HepG2 (cell line): ENCODE data around the gene SLC16A3. TPM values are rescaled to one million over a fixed set of nuclear protein-coding genes. Genes with fewer than 3 reads are reported as not detected.

Experiments used
- HMG20A ChIP-seq: IDR thresholded peaks from 2 replicates; pipeline ENCODE4 v1.6.1; 2016; ENCODE audit warnings: borderline replicate concordance
- HNF4A ChIP-seq: sonication (generic); formaldehyde crosslinking; IDR thresholded peaks from 2 replicates; pipeline ENCODE4 v1.4.0; 2020; ENCODE audit warnings: missing genetic modification reagents
- KDM5A ChIP-seq: fragments of 200-600 bp; sonication (generic); IDR thresholded peaks from 2 replicates; pipeline ENCODE4 v1.7.0; 2018; ENCODE audit warnings: antibody characterized with exemption, mild to moderate bottlenecking, low read length, borderline replicate concordance
- MBD4 ChIP-seq: IDR thresholded peaks from 2 replicates; pipeline ENCODE4 v1.6.1; 2012; ENCODE audit warnings: low read length, inconsistent platforms, borderline replicate concordance
- ZFY ChIP-seq: sonication (generic); formaldehyde crosslinking; IDR thresholded peaks from 2 replicates; pipeline ENCODE4 v1.4.0; 2020; ENCODE audit warnings: missing genetic modification reagents
- ZIK1 ChIP-seq: sonication (generic); formaldehyde crosslinking; IDR thresholded peaks from 2 replicates; pipeline ENCODE4 v1.5.0; 2020; ENCODE audit warnings: mild to moderate bottlenecking, low read depth, missing genetic modification reagents, borderline replicate concordance
- ZNF367 ChIP-seq: sonication (generic); formaldehyde crosslinking; IDR thresholded peaks from 2 replicates; pipeline ENCODE4 v1.4.0; 2020; ENCODE audit warnings: missing genetic modification reagents, borderline replicate concordance
- ZNF547 ChIP-seq: sonication (generic); formaldehyde crosslinking; IDR thresholded peaks from 2 replicates; pipeline ENCODE4 v1.5.1; 2020; ENCODE audit warnings: mild to moderate bottlenecking, missing genetic modification reagents
- ZNF598 ChIP-seq: sonication (generic); formaldehyde crosslinking; IDR thresholded peaks from 2 replicates; pipeline ENCODE4 v1.5.1; 2020; ENCODE audit warnings: mild to moderate bottlenecking, missing genetic modification reagents, borderline replicate concordance
- ZNF672 ChIP-seq: sonication (generic); formaldehyde crosslinking; IDR thresholded peaks from 2 replicates; pipeline ENCODE4 v1.8.1; 2022; ENCODE audit warnings: missing genetic modification reagents
- ZSCAN30 ChIP-seq: sonication (generic); formaldehyde crosslinking; IDR thresholded peaks from 2 replicates; pipeline ENCODE4 v1.5.0; 2020; ENCODE audit warnings: mild to moderate bottlenecking, missing genetic modification reagents
- polyA plus RNA-seq, 8 experiments: library from polyadenylated mRNA; depleted of rRNA in 3 of 8; stranded (reverse) in 7 of 8; unstranded in 1 of 8; fragments of >200 nt; fragmentation: Illumina TruSeq in 4 of 8; extraction: Trizol in 4 of 8; gene quantifications; 2 replicates each; pipeline versions ENCODE4 v1.2.1 to v1.2.3, GENCODE V29; 2011 to 2016; ENCODE audit warnings: low read depth in 4 of 8, missing spikeins in 1 of 8, mixed read lengths in 1 of 8; ENCODE audit not compliant: insufficient read depth in 1 of 8
- total RNA-seq, 5 experiments: library from RNA; depleted of rRNA; stranded (reverse); fragments of >200 nt; fragmentation: Illumina TruSeq; extraction: Trizol; gene quantifications; 2 replicates each; pipeline ENCODE4 v1.2.3, GENCODE V29; 2016; ENCODE audit warnings: low read depth in 1 of 5
- TF ChIP-seq, protein P1 (sequence below): IDR thresholded peaks from 2 replicates; pipeline ENCODE4 v1.6.1; 2016; ENCODE audit warnings: low read depth
- TF ChIP-seq, protein P2 (sequence below): fragments of 450-650 bp; IDR thresholded peaks from 2 replicates; pipeline ENCODE4 v1.6.1; 2017; ENCODE audit warnings: mild to moderate bottlenecking
- TF ChIP-seq, protein P3 (sequence below): sonication (generic); formaldehyde crosslinking; IDR thresholded peaks from 2 replicates; pipeline ENCODE4 v1.4.0; 2020; ENCODE audit warnings: mild to moderate bottlenecking, missing genetic modification reagents, borderline replicate concordance
- TF ChIP-seq, protein P4 (sequence below): sonication (generic); formaldehyde crosslinking; IDR thresholded peaks from 2 replicates; pipeline ENCODE4 v1.8.1; 2023; ENCODE audit warnings: mild to moderate bottlenecking, missing genetic modification reagents

SLC16A3 gene
- total and polyA plus RNA-seq, 2 of the 13 experiments (the other 11 are each of a cell fraction or from before 2014, with no cell fraction given) = 242 to 349 TPM

DNA sequence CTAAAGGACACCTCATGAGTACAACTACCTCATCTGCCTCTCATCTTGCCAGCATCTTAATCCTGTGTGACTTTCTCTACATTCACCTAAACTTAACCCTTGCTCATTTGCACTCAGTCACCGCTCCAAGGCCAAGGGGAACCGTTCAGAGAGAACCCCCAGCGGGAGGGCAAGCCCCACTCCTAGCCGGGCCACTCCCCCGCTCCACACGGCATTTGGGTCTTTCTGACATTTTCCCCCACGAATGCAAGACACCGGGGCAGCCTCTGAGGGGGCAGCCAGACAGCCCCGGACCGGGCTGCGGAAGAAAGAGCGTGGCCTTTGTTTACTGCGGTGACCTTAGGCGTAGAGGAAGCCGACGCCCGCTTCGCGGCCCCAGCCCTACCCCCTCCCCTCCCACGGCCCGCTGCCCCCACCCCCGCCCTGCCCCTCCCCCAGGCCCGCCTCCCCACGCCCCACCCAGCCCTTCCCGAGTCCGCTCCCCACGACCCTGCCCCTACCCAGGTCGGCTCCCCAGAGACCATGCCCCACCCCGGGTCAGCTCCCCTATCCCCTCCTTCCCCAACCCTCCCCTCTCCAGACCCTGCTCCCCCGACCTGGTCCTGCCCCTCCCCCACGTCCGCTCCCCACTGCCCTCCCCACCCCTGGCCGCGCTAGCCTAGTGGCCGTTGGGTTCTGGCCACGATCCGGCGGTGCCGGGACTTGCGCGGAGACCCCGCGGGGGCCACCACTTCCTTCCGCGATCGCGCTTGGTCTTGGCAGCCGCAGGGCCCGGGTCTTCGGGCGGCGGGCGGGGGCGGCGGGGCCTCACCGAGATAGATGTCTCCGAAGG lies 43.9 kb downstream of the SLC16A3 start (continued):
- TF ChIP-seq, protein P1, sequence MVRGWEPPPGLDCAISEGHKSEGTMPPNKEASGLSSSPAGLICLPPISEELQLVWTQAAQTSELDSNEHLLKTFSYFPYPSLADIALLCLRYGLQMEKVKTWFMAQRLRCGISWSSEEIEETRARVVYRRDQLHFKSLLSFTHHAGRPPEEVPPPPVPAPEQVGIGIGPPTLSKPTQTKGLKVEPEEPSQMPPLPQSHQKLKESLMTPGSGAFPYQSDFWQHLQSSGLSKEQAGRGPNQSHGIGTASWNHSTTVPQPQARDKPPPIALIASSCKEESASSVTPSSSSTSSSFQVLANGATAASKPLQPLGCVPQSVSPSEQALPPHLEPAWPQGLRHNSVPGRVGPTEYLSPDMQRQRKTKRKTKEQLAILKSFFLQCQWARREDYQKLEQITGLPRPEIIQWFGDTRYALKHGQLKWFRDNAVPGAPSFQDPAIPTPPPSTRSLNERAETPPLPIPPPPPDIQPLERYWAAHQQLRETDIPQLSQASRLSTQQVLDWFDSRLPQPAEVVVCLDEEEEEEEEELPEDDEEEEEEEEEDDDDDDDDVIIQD (CRISPR knock-in tag) = no peak
- no peak for TF ChIP-seq ZNF367 (CRISPR knock-in tag)
- TF ChIP-seq ZNF598 (CRISPR knock-in tag) = no peak
- no peak for TF ChIP-seq MBD4
- TF ChIP-seq ZFY (CRISPR knock-in tag) = no peak
- TF ChIP-seq ZIK1 = no peak
- no peak for TF ChIP-seq ZSCAN30 (CRISPR knock-in tag)
- TF ChIP-seq, protein P2, sequence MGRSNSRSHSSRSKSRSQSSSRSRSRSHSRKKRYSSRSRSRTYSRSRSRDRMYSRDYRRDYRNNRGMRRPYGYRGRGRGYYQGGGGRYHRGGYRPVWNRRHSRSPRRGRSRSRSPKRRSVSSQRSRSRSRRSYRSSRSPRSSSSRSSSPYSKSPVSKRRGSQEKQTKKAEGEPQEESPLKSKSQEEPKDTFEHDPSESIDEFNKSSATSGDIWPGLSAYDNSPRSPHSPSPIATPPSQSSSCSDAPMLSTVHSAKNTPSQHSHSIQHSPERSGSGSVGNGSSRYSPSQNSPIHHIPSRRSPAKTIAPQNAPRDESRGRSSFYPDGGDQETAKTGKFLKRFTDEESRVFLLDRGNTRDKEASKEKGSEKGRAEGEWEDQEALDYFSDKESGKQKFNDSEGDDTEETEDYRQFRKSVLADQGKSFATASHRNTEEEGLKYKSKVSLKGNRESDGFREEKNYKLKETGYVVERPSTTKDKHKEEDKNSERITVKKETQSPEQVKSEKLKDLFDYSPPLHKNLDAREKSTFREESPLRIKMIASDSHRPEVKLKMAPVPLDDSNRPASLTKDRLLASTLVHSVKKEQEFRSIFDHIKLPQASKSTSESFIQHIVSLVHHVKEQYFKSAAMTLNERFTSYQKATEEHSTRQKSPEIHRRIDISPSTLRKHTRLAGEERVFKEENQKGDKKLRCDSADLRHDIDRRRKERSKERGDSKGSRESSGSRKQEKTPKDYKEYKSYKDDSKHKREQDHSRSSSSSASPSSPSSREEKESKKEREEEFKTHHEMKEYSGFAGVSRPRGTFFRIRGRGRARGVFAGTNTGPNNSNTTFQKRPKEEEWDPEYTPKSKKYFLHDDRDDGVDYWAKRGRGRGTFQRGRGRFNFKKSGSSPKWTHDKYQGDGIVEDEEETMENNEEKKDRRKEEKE = no peak
- TF ChIP-seq, protein P3, sequence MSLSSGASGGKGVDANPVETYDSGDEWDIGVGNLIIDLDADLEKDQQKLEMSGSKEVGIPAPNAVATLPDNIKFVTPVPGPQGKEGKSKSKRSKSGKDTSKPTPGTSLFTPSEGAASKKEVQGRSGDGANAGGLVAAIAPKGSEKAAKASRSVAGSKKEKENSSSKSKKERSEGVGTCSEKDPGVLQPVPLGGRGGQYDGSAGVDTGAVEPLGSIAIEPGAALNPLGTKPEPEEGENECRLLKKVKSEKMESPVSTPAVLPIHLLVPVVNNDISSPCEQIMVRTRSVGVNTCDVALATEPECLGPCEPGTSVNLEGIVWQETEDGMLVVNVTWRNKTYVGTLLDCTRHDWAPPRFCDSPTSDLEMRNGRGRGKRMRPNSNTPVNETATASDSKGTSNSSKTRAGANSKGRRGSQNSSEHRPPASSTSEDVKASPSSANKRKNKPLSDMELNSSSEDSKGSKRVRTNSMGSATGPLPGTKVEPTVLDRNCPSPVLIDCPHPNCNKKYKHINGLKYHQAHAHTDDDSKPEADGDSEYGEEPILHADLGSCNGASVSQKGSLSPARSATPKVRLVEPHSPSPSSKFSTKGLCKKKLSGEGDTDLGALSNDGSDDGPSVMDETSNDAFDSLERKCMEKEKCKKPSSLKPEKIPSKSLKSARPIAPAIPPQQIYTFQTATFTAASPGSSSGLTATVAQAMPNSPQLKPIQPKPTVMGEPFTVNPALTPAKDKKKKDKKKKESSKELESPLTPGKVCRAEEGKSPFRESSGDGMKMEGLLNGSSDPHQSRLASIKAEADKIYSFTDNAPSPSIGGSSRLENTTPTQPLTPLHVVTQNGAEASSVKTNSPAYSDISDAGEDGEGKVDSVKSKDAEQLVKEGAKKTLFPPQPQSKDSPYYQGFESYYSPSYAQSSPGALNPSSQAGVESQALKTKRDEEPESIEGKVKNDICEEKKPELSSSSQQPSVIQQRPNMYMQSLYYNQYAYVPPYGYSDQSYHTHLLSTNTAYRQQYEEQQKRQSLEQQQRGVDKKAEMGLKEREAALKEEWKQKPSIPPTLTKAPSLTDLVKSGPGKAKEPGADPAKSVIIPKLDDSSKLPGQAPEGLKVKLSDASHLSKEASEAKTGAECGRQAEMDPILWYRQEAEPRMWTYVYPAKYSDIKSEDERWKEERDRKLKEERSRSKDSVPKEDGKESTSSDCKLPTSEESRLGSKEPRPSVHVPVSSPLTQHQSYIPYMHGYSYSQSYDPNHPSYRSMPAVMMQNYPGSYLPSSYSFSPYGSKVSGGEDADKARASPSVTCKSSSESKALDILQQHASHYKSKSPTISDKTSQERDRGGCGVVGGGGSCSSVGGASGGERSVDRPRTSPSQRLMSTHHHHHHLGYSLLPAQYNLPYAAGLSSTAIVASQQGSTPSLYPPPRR (CRISPR knock-in tag) = no peak
- no peak for TF ChIP-seq HMG20A (CRISPR knock-in tag)
- no peak for TF ChIP-seq KDM5A
- TF ChIP-seq ZNF547 (CRISPR knock-in tag) = no peak
- no peak for TF ChIP-seq HNF4A (CRISPR knock-in tag)
- TF ChIP-seq ZNF672 (CRISPR knock-in tag) = no peak
- TF ChIP-seq, protein P4, sequence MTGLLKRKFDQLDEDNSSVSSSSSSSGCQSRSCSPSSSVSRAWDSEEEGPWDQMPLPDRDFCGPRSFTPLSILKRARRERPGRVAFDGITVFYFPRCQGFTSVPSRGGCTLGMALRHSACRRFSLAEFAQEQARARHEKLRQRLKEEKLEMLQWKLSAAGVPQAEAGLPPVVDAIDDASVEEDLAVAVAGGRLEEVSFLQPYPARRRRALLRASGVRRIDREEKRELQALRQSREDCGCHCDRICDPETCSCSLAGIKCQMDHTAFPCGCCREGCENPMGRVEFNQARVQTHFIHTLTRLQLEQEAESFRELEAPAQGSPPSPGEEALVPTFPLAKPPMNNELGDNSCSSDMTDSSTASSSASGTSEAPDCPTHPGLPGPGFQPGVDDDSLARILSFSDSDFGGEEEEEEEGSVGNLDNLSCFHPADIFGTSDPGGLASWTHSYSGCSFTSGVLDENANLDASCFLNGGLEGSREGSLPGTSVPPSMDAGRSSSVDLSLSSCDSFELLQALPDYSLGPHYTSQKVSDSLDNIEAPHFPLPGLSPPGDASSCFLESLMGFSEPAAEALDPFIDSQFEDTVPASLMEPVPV = no peak
